NCI-H82 treated with DMSO at 0.1 percent for 48 hours (cell line): Measurements from ENCODE around the gene COPS6.

ENCODE experiments used
- DNase-seq: peaks from one replicate; lab custom pipeline; 2025; ENCODE audit not compliant: unreplicated experiment; lab: John Stamatoyannopoulos, UW

Gene COPS6

DNA sequence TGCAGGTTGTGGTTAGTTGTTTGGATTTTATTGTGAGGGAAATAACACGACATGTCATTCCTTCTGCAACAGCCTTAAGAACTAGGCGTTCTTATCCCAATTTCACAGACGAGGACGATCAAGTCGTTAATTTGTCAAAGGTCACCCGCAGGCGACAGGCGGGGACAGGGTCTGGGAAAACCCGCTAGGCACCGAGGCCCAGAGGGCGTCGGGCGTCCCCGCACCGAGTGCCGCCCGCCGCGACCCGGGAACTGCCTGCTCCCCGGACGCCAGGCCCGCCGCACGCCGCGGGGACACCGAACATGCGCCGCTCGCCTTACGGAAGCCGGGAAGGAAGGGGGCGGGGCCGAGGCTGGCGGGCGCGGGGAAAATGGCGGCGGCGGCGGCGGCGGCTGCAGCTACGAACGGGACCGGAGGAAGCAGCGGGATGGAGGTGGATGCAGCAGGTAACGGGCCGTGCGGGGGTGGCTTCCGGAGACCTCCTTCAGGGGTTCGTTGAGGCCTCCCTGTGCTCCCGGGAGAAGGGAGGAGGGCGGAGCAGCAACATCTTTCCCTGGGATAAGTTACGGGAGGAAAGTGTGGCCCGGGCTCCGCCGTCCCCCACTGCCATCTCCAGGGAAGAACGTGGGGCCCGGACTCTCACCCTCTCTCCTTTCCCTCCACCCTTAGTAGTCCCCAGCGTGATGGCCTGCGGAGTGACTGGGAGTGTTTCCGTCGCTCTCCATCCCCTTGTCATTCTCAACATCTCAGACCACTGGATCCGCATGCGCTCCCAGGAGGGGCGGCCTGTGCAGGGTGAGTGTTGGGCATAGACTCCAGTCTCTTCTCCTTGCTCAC lies at the start of gene COPS6:
COPS6 (plus strand) TSS at position 349 of the 837 bp plus-strand sequence; CDS start at position 371, 22 bp downstream.
- DNase-seq: peak; percentile 12

DNA sequence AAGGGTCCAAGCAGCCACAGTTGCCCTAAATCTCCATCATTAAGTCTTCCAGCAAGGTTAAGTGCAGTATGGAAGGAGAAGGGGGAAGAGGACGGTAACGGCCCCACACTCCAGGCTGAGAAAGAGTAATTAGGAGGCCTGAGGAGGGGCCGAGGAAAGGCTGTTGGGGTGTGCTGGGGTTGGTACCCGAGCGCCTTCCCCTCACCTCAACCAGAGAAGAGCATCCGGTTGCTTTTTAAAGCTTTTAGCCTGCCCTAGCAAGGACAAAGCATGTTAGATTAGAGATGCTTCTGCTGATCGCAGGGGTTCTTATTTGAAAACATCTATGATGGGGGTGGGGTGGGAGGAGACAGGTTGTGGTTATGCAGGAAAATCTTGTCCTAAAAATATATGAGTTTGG lies 48.2 kb upstream of the COPS6 start:
- no peak for DNase-seq

DNA sequence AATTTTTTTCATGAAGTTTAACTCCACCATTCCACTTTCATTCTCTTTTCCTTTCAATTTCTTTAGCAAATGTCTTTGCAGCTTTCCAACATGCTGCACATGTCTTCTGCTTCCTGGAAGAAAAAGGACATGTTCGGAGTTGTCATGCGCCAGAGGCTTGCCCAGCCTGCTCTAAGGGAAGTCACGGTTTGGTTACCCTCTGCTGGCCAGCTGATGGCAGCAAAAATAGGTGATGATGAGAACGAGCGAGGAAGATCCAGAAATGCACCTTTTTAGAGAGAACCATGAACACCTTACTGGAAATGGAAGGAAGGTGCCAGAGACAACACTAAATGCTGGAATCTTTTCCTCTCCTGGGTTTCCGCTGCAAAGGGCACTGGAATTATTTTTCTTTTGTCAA lies 44.1 kb upstream of the COPS6 start:
- no peak for DNase-seq

DNA sequence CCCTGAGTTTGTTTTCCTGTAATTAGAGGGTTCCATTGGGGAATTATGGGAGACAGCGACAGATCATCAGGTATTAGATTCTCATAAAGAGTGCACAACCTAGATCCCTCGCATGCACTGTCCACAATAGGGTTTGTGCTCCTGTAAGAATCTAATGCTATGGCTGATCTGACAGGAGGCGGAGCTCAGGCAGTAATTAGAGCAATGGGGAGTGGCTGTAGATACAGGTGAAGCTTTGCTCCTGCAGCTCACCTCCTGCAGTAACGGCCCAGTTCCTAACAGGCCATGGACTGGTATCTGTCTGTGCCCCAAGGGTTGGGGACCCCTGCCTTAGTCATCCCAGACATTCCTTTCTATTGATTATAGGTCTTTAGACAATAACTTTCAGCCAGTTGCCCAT lies 40.1 kb upstream of the COPS6 start:
- no peak for DNase-seq

DNA sequence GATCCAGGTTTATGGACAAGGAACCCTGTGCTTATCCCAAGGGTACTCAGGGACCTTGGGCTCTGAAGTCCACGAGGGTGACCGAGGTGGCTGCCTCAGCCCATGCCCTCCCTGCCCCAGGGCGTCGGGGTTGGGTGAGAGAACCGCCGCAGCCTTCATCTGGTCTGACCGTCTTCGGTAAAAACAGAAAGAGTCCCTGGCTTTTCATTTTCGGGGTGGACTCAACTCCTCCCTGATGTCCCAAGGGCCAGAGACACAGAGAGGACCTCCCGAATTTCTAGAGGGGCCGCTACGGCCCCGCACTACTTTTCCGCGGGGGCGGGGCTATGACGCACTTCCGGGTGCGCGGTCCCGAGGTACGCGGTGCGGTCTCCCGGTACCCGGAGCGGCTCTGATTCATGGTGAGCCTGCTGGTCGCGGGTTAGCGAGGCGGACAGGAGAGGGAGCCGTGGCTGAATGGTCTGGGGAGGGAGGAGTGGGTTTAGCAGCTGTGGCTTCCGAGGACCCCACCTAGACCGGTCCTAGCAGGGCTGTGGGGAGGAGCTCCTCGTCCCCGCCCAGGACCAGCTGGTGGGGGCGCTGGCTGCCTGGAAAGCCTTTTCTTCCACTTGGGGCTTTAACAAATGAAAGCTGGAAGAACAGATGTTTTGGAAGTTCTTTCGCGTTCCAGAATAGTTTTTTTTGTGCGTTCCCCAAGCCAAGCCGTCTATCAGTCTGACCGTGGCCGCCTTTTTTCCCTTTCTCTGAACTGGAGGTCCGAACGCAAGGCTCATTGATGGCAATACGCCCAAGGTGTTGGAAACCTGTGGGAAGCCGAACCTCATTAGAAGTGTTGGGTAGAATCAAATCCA lies 39.1 kb upstream of the COPS6 start, which contains the start of gene ZSCAN21:
ZSCAN21 (plus strand) TSS at position 334 of the 851 bp plus-strand sequence. CDS start 7,233 bp downstream, outside the sequence.
- DNase-seq: peak; percentile 48

DNA sequence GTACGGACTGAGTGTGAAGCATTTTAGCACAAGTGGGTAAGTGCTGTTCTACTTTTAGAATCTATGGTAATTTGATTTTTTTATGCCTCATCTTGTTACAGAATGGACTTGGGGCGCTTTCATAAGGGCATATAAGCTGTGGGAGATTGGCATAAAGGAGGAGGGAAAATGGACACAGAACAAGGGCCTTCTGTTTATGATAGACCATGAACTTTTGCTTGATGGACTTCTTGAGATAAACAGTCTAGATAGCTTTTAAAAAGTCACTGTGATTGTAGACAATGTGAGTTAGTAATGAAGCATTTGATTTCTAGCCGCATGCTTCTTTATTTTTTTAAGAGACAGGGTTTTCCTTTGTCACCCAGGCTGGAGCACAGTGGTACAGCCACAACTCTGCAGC lies 37.2 kb upstream of the COPS6 start:
- no peak for DNase-seq

DNA sequence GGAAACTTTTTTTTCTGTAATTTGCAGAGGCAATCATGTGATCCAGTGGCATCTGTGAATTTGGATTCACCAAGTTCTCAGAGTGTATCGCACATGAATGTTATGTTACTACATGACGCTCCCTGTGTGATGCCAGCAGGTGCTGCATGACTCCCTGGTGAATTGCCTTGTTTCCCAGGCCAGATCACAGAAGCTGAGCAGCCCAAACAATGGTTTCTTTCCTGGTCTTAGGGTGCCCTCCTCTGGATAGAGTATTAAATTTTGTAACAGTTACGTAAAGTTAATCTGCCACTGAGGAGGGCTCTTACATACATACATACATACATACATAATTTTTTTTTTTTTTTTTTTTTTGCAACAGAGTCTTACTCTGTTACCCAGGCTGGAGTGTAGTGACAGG lies 35.6 kb upstream of the COPS6 start:
- peak; percentile 28 for DNase-seq

DNA sequence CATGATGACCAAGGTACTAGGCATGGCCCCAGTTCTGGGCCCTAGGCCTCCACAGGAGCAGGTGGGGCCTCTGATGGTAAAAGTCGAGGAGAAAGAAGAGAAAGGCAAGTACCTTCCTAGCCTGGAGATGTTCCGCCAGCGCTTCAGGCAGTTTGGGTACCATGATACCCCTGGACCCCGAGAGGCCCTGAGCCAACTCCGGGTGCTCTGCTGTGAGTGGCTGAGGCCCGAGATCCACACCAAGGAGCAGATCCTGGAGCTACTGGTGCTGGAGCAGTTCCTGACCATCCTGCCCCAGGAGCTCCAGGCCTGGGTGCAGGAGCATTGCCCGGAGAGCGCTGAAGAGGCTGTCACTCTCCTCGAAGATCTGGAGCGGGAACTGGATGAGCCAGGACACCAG lies 31.8 kb upstream of the COPS6 start:
- no peak for DNase-seq

DNA sequence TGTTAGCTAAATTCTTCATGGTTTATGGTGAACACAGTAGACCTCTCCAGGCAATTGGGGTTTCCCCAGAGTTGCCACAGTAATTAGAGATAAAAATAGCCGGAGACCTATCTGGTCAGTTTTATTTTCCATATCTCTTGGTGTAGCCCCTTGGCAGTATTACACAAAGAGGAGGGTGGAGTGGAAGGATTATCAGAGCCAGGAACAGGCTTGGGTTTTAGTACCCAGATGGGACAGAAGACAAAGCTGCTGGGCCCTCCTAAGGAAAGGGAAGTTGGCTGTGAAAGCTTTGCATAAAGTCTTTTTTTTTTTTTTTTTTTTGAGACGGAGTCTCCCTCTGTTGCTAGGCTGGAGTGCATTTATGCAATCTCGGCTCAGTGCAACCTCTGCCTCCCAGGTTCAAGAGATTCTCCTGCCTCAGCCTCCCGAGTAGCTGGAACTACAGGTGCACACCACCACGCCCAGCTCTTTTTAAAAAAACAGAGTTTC lies 29.5 kb upstream of the COPS6 start:
- DNase-seq: no peak

DNA sequence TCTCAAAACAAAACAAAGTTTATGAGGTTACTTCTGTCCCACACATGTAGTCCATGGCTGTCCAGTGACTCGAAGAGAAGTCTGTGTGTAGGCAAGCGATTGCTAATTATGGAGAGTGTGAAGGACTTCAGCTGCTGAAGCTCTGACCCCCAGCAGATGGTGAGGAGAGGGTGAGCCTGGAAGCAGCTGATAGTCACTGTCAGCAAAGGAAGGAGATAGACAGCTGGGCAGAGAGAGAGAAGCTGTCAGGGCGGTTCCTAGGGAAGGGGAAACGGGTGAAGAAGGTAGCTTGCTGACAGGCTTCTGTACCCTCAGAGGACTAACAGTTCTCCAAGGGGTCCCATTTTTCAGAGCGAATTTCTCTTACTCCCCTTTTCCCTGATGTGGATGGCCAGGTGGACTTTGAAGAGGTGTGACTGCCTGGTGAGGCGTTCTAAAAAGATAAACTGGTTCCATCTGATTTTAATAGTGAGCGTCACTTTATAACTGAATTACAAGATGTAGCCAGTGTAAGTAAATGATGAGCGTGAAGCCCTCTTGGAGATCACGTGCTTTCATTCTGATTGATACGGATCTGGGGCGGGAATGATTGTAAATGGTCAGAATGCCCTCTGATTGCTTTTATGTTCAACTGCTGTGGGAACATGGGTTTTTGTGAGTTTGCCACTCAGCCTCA lies 27.1 kb upstream of the COPS6 start:
- DNase-seq: no peak

DNA sequence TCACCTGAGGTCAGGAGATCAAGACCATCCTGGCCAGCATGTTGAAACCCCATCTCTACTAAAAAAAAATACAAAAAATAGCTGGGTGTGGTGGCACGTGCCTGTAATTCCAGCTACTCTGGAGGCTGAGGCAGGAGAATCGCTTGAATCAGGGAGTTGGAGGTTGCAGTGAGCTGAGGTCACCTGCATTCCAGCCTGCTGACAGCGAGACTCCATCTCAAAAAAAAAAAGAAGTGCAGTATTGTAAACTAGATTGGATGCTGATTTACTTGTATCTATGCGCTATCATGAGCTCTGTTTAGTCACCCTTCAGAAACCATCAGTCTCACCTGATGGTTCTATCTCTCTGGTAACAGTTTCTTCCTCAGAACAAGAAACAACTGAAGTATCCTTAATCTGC lies 25.4 kb upstream of the COPS6 start:
- no peak for DNase-seq

DNA sequence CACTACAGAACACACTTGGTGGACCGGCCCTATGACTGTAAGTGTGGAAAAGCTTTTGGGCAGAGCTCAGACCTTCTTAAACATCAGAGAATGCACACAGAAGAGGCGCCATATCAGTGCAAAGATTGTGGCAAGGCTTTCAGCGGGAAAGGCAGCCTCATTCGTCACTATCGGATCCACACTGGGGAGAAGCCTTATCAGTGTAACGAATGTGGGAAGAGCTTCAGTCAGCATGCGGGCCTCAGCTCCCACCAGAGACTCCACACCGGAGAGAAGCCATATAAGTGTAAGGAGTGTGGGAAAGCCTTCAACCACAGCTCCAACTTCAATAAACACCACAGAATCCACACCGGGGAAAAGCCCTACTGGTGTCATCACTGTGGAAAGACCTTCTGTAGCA lies 24.6 kb upstream of the COPS6 start:
- DNase-seq: no peak

DNA sequence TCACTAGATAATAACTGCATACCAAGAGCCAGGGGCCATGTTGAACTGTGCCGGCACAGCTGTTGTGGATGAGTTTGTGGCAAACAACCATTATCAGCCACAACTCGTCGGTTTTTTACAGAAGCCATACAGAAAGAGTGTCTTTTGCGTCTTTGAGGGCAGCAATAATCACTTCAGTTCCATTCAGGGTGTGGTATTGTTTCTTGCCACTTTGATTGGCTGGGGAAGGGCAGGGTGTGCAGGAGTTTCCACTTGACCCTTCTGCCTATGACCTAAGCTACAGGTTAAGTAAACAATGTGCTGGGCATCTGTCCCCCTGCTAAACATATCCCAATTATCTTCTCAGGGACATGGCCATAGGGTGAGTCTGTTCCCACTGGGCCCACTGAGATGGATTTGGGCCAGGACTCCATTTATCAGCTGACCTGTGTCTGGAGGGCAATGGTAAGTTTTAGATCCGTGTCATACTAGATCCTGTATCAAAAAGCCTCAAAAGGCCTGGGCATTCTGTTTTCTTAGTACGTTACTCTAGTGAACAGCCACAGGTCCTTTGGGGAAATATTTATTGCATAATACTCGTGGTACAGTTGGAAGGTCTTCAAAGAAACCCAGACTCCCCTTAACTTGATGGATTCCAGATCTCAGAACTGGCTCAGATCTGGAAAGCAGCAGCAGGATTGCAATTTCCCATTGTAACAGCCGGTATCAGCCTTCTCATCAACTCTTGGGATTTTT lies 23.1 kb upstream of the COPS6 start:
- no peak for DNase-seq

DNA sequence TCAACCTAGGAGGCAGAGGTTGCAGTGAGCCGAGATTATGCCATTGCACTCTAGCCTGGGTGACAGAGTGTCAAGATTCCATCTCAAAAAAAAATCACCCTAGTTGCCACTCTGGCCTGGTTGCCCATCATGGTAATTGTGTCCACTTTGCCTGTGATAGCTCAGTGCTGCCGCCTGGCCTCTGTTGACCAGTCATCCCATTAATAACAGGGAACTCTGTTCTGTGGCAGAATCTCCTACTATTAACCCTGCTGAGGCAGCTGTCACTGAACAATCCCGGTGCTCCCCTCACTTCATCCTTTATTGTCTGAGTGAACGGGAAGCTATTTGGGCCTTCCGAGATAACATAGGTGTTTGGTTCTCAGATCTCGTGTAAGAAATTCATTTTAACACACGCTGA lies 21.8 kb upstream of the COPS6 start:
- no peak for DNase-seq

DNA sequence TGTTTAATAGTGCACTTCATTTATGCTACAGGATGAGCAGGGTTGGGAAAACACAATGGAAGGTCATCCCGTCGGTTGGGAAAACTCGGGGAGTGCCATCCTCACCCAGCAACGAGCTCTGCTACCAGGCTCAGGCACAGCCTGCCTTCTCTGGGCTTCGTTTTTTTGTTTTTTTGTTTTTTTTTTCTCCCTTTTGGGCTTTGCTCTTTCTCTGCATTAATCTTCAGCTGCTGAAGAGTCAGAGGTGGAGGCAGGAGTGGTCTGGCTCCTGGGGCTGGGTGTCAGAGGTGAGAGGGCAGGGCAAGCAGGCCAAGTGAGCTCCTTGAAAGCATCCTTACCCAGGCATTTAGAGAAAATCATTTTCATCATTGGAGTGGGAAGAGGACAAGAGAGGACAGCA lies 18.8 kb upstream of the COPS6 start:
- no peak for DNase-seq

DNA sequence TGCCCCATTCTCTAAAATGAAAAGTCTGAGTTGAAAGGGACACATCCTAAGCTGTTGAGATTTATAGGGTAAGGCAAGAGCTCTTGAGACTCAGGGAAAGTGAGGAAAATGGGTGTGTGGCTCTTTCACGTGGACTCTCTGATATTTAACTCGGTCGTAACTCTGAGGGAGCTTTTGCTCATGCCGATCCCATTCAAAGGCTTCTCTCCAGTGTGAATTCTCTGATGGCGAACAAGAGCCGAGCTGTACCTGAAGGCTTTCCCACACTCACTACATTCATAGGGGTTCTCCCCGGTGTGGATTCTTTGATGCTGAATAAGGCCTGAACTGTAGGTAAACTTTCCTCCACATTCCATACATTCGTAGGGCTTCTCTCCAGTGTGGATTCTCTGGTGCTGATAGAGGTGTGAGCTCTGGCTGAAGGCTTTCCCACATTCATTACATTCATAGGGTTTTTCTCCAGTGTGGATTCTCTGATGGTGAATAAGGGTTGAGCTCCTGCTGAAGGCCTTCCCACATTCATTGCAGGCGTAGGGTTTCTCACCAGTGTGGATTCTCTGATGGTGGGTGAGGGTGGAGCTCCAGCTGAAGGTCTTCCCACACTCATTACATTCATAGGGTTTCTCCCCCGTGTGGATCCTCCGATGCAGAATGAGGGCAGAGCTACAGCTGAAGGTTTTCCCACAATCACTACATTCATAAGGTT lies 17.6 kb upstream of the COPS6 start:
- DNase-seq: no peak

DNA sequence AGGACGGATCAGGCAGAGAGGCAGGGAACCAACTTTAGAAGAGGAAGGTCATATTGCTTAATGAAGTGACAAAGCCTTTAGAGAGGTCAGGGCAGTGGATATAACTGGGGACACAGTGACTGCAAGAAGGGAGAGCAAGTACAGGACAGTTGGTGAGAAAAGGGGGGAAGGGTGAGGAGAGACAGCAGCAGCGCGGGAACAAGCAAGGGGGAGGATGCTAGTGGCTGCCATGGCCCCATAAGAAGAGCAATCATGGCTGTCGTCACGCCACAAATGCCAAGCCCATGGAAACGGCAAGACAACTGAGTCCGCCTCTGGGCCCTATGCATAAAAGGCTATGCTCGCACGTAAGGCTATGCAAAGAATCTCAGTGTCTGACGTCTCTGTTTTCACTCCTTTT lies 16.3 kb upstream of the COPS6 start:
- no peak for DNase-seq

DNA sequence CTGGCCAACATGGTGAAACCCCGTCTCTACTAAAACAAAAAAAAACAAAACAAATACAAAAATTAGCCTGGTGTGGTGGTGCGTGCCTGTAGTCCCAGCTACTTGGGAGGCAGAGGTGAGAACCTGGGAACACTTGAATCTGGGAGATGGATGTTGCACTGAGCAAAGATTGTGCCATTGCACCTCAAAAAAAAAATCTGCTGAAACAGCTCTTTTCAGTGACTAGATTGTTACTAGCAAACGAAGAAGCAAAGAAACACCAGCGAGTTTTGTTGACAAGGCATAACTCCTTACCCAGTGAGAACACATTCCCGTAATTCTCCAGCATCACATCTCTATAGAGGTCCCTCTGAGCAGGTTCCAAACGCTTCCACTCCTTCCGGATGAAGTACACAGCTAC lies 13.9 kb upstream of the COPS6 start:
- no peak for DNase-seq

DNA sequence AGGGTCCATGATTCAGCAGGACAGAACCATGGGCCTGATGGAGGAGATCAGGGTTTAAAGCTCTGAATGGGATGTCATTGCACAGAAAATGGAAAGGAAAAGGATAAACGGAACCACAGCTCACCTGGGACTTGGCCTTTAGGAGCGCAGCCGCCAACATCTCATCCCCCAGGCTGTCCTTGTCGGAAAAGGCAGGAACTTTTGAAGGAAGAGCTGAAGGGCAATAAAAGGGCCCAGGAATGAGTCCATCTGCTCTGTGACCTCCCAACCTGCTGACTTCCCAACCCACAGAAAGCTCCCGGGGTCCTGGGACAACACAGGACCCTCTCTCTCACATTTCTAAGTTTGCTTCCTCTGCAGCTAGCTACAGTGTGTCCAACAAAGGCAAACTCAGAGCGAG lies 13.4 kb upstream of the COPS6 start:
- DNase-seq: no peak

DNA sequence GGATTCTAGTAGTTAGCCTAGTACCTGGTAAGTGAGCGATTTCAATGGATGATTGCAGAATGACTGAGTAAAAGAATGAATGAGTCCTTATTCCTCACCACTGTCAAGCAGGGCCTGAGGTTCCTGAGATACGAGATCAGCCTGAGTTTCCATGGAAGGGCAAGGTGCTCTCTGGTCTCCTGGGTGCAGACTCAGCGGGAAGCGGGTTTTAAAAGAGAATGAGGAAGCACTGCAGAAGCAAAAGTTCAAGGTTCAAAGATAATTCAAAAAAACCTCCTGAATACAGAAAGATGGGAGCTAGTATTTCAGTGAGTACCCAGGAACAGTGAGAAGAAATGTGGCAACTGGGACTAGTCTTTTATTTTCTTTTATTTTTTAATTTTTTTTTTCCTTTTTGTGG lies 11.6 kb upstream of the COPS6 start:
- no peak for DNase-seq
